T-cell (primary cell): ENCODE measurements around the gene PIEZO2. TPM values are rescaled to one million over a fixed set of nuclear protein-coding genes. Genes with fewer than 3 reads are reported as not detected.

ENCODE experiments used
- ATAC-seq, 4 experiments: fragments of 200-7000 bp in 3 of 4; fragments of 150-1000 bp in 1 of 4; cut with Tn5 transposase; replicated peaks in 1 of 4; 1 replicate in 3 of 4; 2 replicates in 1 of 4; pipeline ENCODE4 v1.10.0; 2021; ENCODE audit warnings: moderate library complexity in 3 of 4, mild to moderate bottlenecking in 2 of 4, moderate number of reproducible peaks in 1 of 4
- CTCF ChIA-PET, 2 donors: fragments of 300-600 bp; sonication (Branson Sonifier 250); formaldehyde crosslinking; loops; one replicate each; lab custom pipeline; 2022; ENCODE audit warnings: antibody characterized with exemption in 2 of 2; lab: Charles Lee
- POLR2A ChIA-PET, 2 donors: fragments of 300-600 bp; sonication (Branson Sonifier 250); formaldehyde crosslinking; loops; one replicate each; lab custom pipeline; 2022; ENCODE audit warnings: antibody characterized with exemption in 2 of 2; lab: Charles Lee
- DNase-seq, 35 experiments: peaks; one replicate each; pipeline versions ENCODE4 v3.0.0 to v3.0.0-alpha.2; 2013 to 2023
- H3K27ac ChIP-seq: one replicate; pipeline ENCODE4 v1.5.1; 2013; ENCODE audit warnings: low read length
- H3K27me3 ChIP-seq, 2 experiments: replicated peaks in 1 of 2; 1 replicate in 1 of 2; 2 replicates in 1 of 2; pipeline versions ENCODE4 v1.6.1 to v1.7.0; 2013; ENCODE audit warnings: low read length in 1 of 2, mixed read lengths in 1 of 2; ENCODE audit not compliant: control insufficient read depth in 2 of 2, insufficient read depth in 2 of 2; ENCODE audit errors: extremely low read depth in 1 of 2
- H3K36me3 ChIP-seq, 2 donors: 1 replicate in 1 of 2; 2 replicates in 1 of 2; pipeline versions ENCODE4 v1.6.1 to v1.7.0; 2013; ENCODE audit warnings: low read length in 1 of 2; ENCODE audit not compliant: control insufficient read depth in 2 of 2, insufficient read depth in 1 of 2; ENCODE audit errors: extremely low read depth in 1 of 2
- H3K4me1 ChIP-seq, 2 experiments: 1 replicate in 1 of 2; 2 replicates in 1 of 2; pipeline versions ENCODE4 v1.6.1 to v1.7.0; 2013; ENCODE audit warnings: low read length in 2 of 2, mixed read lengths in 1 of 2; ENCODE audit not compliant: insufficient read depth in 2 of 2, control insufficient read depth in 1 of 2; ENCODE audit errors: extremely low read depth in 1 of 2
- H3K4me3 ChIP-seq, 2 donors: 1 replicate in 1 of 2; 2 replicates in 1 of 2; pipeline versions ENCODE4 v1.5.1 to v1.7.0; 2013; ENCODE audit warnings: mild to moderate bottlenecking in 2 of 2, low read length in 1 of 2, moderate library complexity in 1 of 2; ENCODE audit not compliant: control insufficient read depth in 1 of 2; ENCODE audit errors: extremely low read depth in 1 of 2
- H3K9me3 ChIP-seq: 2 replicates; pipeline ENCODE4 v1.7.0; 2013
- H3K27ac Mint-ChIP-seq, 2 donors: one replicate each; pipeline ENCODE4 v1.8.0; 2020 to 2021; ENCODE audit warnings: mild to moderate bottlenecking in 2 of 2, mixed read lengths in 2 of 2
- H3K27me3 Mint-ChIP-seq, 2 donors: one replicate each; pipeline ENCODE4 v1.8.0; 2021 to 2022; ENCODE audit warnings: mixed read lengths in 2 of 2
- H3K36me3 Mint-ChIP-seq: one replicate; pipeline ENCODE4 v1.8.0; 2021; ENCODE audit warnings: mixed read lengths
- H3K4me1 Mint-ChIP-seq, 3 donors: one replicate each; pipeline ENCODE4 v1.8.0; 2020 to 2022; ENCODE audit warnings: mixed read lengths in 3 of 3, mild to moderate bottlenecking in 1 of 3
- H3K4me3 Mint-ChIP-seq, 3 donors: one replicate each; pipeline ENCODE4 v1.8.0; 2020 to 2022; ENCODE audit warnings: mild to moderate bottlenecking in 3 of 3, mixed read lengths in 3 of 3, moderate library complexity in 3 of 3
- H3K9me3 Mint-ChIP-seq, 3 donors: one replicate each; pipeline ENCODE4 v1.8.0; 2020 to 2022; ENCODE audit warnings: mixed read lengths in 3 of 3
- WGBS: methylation state at CpG from one replicate; pipeline ENCODE4 v1.1.5; 2013; ENCODE audit warnings: missing lambda C conversion rate; ENCODE audit not compliant: insufficient coverage; 5-methylcytosine and 5-hydroxymethylcytosine counted together
- total RNA-seq, 35 experiments: library from RNA in 6 of 35; stranded (reverse) in 6 of 35; fragments of 120-200 nt in 1 of 35; gene quantifications; one replicate each; pipeline versions ENCODE4 v1.2.1 to v1.2.4 and lab custom pipeline; 2013 to 2026

PIEZO2 gene
- total RNA-seq, 5 donors from 2014 or later (not counting 1 experiment from before 2014, with no cell fraction given) = 0.05 to 0.90 (median 0.21) TPM; not detected in 1

DNA sequence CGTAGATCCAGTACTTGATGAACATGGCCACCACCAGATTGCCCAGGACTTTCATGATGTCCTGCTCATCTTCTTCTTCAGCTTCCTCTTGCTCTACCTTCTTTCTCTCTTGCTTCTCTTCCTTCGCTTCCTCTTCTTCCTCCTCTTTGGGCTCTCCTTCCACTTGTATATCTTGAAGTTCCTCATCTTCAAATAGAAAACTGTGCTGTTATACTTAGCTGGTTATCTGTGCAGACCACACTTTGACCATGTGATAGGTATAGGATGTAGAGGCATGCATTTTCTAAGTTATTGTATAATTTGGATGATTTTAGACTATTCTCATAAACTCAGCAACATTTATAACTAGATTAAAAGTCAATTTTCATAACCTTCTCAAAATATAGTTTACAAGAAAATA is 360.2 kb downstream of the PIEZO2 start:
- WGBS = 90% methylated on average over 1 of the region's 2 CpGs
- Mint-ChIP-seq H3K36me3 (no peaks in the 10 kb centered on the region), H3K27me3 (peaks cover 0 to 15% of the 10 kb centered on the region in 2 donors), H3K27ac (no peak overlapping the region), H3K4me3 (no peak overlapping the region), H3K4me1 (peaks cover 0 to 5% (median 5%) of the 10 kb centered on the region in 3 donors), H3K9me3 (no peaks in the 10 kb centered on the region)
- ChIA-PET CTCF (interaction anchor here in 1 of 2 donors (1.0 kb wide), 1 partner anchor 763 kb away, joined by 3 read pairs; no protein-coding TSS in a partner anchor), POLR2A (no interaction called here)
- H3K27ac ChIP-seq = no peak overlapping the region
- no peak for ATAC-seq
- no peaks in the 10 kb centered on the region for H3K27me3 ChIP-seq
- H3K9me3 ChIP-seq = no peaks in the 10 kb centered on the region
- no peak for DNase-seq
- no peaks in the 10 kb centered on the region for H3K36me3 ChIP-seq
- peaks cover 0 to 3% of the 10 kb centered on the region in 2 experiments for H3K4me1 ChIP-seq
- H3K4me3 ChIP-seq = no peak overlapping the region

- DNase-seq = peak; percentile 36 to 85 (median 73)
- H3K4me1 Mint-ChIP-seq = peaks cover 0 to 5% (median 5%) of the 10 kb centered on the region in 3 donors
- H3K27me3 Mint-ChIP-seq = peaks cover 7 to 17% of the 10 kb centered on the region in 2 donors
- ATAC-seq = peak; percentile 71 to 93 (median 77)
- no peaks in the 10 kb centered on the region for H3K36me3 Mint-ChIP-seq
- WGBS = 17% methylated on average over 1 of the region's 5 CpGs
- ChIA-PET CTCF (interaction anchor here (1.0 to 1.3 kb wide), 4 partner anchors 9 to 227 kb away, joined by 3 to 4 read pairs (median 3); no protein-coding TSS in a partner anchor), POLR2A (no interaction called here)
- H3K9me3 Mint-ChIP-seq = no peaks in the 10 kb centered on the region
- no peak overlapping the region for H3K4me3 Mint-ChIP-seq
- no peak overlapping the region for H3K27ac Mint-ChIP-seq
- Histone ChIP-seq H3K27ac (no peak overlapping the region), H3K4me1 (peaks cover 0 to 3% of the 10 kb centered on the region in 2 experiments), H3K4me3 (no peak overlapping the region), H3K27me3 (peaks cover 0 to 3% of the 10 kb centered on the region in 2 experiments), H3K36me3 (no peaks in the 10 kb centered on the region), H3K9me3 (no peaks in the 10 kb centered on the region)
Observed at GRCh38 chr18:10787293-10787901, 362.0 kb downstream of the PIEZO2 start.

DNA sequence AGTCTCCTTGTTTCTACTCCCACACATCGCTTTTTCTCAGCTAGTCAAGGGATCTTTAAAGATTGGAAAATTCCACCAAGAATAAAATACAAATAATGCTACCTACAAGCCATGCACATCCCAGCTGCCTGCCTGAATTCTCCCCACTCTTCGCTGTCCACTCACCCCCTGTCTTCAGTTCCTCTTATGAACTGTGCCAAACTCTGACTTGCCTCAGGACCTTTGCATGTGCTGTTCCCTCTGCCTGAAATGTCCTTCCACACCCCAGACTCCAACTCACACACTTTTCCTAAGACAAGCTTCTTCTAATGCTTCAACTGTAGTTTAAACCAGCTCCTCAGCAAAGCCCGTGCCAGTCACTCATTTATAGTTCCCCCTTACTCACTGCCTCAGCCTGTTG is 363.6 kb downstream of the PIEZO2 start:
- Mint-ChIP-seq H3K27me3 (peaks cover 7 to 17% of the 10 kb centered on the region in 2 donors), H3K27ac (no peak overlapping the region), H3K9me3 (no peaks in the 10 kb centered on the region), H3K4me1 (peaks cover 0 to 5% (median 5%) of the 10 kb centered on the region in 3 donors), H3K36me3 (no peaks in the 10 kb centered on the region), H3K4me3 (no peak overlapping the region)
- Histone ChIP-seq H3K4me1 (peaks cover 0 to 3% of the 10 kb centered on the region in 2 experiments), H3K27ac (no peak overlapping the region), H3K4me3 (no peak overlapping the region), H3K36me3 (no peaks in the 10 kb centered on the region), H3K9me3 (no peaks in the 10 kb centered on the region), H3K27me3 (peaks cover 0 to 3% of the 10 kb centered on the region in 2 experiments)
- ATAC-seq (no peak), DNase-seq (no peak)
- CTCF ChIA-PET = interaction anchor here in 1 of 2 donors (0.8 to 0.9 kb wide), 2 partner anchors 15 to 256 kb away, joined by 3 read pairs; no protein-coding TSS in a partner anchor
- 80% methylated on average over 2 of the region's 3 CpGs for WGBS
- POLR2A ChIA-PET = no interaction called here

GRCh38 chr18:10784596-10785202 is 364.7 kb downstream of the PIEZO2 start:
- H3K27me3 Mint-ChIP-seq = peaks cover 8 to 17% of the 10 kb centered on the region in 2 donors
- ChIA-PET CTCF (no interaction called here), POLR2A (no interaction called here)
- DNase-seq (no peak), ATAC-seq (no peak)
- peaks cover 0 to 5% (median 5%) of the 10 kb centered on the region in 3 donors for H3K4me1 Mint-ChIP-seq
- H3K27ac Mint-ChIP-seq = no peak overlapping the region
- no peaks in the 10 kb centered on the region for H3K9me3 ChIP-seq
- no peak overlapping the region for H3K4me3 ChIP-seq
- H3K4me1 ChIP-seq = peaks cover 0 to 3% of the 10 kb centered on the region in 2 experiments
- H3K9me3 Mint-ChIP-seq = no peaks in the 10 kb centered on the region
- no peaks in the 10 kb centered on the region for H3K36me3 ChIP-seq
- WGBS = 75% methylated on average over 5 of the region's 7 CpGs
- H3K4me3 Mint-ChIP-seq = no peak overlapping the region
- no peak overlapping the region for H3K27ac ChIP-seq
- H3K27me3 ChIP-seq = peaks cover 0 to 3% of the 10 kb centered on the region in 2 experiments
- H3K36me3 Mint-ChIP-seq = no peaks in the 10 kb centered on the region

- H3K4me3 ChIP-seq = no peak overlapping the region
- H3K27me3 ChIP-seq = peaks cover 0 to 3% of the 10 kb centered on the region in 2 experiments
- peaks cover 0 to 5% (median 5%) of the 10 kb centered on the region in 3 donors for H3K4me1 Mint-ChIP-seq
- peaks cover 12 to 17% of the 10 kb centered on the region in 2 donors for H3K27me3 Mint-ChIP-seq
- no peak overlapping the region for H3K27ac Mint-ChIP-seq
- no peak overlapping the region for H3K4me3 Mint-ChIP-seq
- CTCF ChIA-PET = no interaction called here
- POLR2A ChIA-PET = no interaction called here
- H3K36me3 ChIP-seq = no peaks in the 10 kb centered on the region
- no peaks in the 10 kb centered on the region for H3K9me3 Mint-ChIP-seq
- no peaks in the 10 kb centered on the region for H3K36me3 Mint-ChIP-seq
- no peaks in the 10 kb centered on the region for H3K9me3 ChIP-seq
- peaks cover 0 to 3% of the 10 kb centered on the region in 2 experiments for H3K4me1 ChIP-seq
- no peak overlapping the region for H3K27ac ChIP-seq
- DNase-seq (no peak), ATAC-seq (no peak)
- no CpG with 5 or more reads among the region's 5 CpGs for WGBS
Observed at GRCh38 chr18:10783941-10784340, 365.4 kb downstream of the PIEZO2 start.

GRCh38 chr18:10776493-10776892 is 372.9 kb downstream of the PIEZO2 start:
- H3K4me1 Mint-ChIP-seq = no peaks in the 10 kb centered on the region
- DNase-seq (no peak), ATAC-seq (no peak)
- no peak overlapping the region for H3K4me3 ChIP-seq
- H3K4me1 ChIP-seq = no peaks in the 10 kb centered on the region
- H3K27ac Mint-ChIP-seq = no peak overlapping the region
- no peaks in the 10 kb centered on the region for H3K36me3 ChIP-seq
- no peak overlapping the region for H3K4me3 Mint-ChIP-seq
- peaks cover 3 to 6% (median 4%) of the 10 kb centered on the region in 3 donors for H3K9me3 Mint-ChIP-seq
- POLR2A ChIA-PET = no interaction called here
- no peaks in the 10 kb centered on the region for H3K36me3 Mint-ChIP-seq
- H3K27me3 Mint-ChIP-seq = peaks cover 11 to 24% of the 10 kb centered on the region in 2 donors
- no peaks in the 10 kb centered on the region for H3K9me3 ChIP-seq
- no peaks in the 10 kb centered on the region for H3K27me3 ChIP-seq
- no peak overlapping the region for H3K27ac ChIP-seq
- CTCF ChIA-PET = interaction anchor here in 1 of 2 donors (0.6 kb wide), 1 partner anchor 11 kb away, joined by 3 read pairs; no protein-coding TSS in a partner anchor
- 83% methylated on average over 2 of the region's 6 CpGs for WGBS
